ENCODE data around the gene RAE1. TPM values are rescaled to one million over a fixed set of nuclear protein-coding genes. Genes with fewer than 3 reads are reported as not detected.

The RAE1 gene
- total and polyA plus RNA-seq, 12 donors = 8.8 to 46.9 (median 22.5) TPM

DNA sequence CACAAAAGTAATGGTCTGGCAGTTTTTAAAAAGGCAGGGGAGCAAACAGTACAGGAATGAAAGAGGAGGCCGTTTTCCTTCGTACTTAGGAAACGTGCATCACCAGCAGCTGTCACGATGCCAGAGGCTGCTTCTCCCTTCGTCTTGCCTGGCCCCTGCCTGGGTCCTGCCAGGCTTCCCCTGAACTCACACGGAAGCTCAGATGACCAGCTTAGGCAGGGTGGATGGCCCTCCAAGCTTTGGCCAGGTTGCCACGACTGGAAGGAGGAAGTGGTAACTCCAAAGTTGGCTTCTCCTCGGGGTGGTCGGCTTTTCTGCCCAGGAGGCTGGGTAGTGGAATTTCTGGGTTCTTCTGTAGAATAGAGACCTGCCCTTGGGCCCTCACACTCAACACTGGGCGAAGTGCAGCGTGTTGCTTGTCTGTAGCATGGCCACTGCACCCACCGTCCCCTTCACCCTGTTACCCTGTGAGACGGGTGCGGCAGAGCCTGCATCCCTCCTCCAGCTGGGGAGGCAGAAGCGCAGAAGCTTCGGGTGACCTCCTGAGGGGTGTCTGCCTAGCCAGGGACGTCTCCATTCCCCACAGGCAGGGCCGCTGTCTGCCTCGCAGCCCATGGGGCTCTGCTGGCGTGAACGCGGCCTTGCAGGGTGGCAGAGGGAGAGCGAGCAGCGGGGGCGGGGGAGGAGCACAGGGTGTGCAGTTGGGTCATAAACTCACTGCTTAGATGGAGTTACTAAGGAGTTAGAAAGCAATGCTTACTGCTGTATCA, 21.7 kb downstream of the RAE1 start:
- WGBS, 4 donors = 83 to 88% (median 85%) methylated on average over 16 to 25 of the region's 25 CpGs
- TF ChIP-seq, protein P1, sequence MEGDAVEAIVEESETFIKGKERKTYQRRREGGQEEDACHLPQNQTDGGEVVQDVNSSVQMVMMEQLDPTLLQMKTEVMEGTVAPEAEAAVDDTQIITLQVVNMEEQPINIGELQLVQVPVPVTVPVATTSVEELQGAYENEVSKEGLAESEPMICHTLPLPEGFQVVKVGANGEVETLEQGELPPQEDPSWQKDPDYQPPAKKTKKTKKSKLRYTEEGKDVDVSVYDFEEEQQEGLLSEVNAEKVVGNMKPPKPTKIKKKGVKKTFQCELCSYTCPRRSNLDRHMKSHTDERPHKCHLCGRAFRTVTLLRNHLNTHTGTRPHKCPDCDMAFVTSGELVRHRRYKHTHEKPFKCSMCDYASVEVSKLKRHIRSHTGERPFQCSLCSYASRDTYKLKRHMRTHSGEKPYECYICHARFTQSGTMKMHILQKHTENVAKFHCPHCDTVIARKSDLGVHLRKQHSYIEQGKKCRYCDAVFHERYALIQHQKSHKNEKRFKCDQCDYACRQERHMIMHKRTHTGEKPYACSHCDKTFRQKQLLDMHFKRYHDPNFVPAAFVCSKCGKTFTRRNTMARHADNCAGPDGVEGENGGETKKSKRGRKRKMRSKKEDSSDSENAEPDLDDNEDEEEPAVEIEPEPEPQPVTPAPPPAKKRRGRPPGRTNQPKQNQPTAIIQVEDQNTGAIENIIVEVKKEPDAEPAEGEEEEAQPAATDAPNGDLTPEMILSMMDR (IDR thresholded peaks at IDR 0.05) = no peak
- TF ChIP-seq POLR2A (IDR thresholded peaks at IDR 0.05) = no peak
- peaks cover 0 to 91% of the 10 kb centered on the region in 2 donors for H3K36me3 ChIP-seq (replicated peaks in 1 of 2)
- intact Hi-C loops (cut with DNase I) = no loop called here
- H3K4me1 ChIP-seq (replicated peaks in 1 of 2) = peaks cover 0 to 4% of the 10 kb centered on the region in 2 donors
- H3K27ac ChIP-seq = no peak overlapping the region
- no peaks in the 10 kb centered on the region for H3K9me3 ChIP-seq (replicated peaks in 1 of 3)
- H3K27me3 ChIP-seq = no peaks in the 10 kb centered on the region
- H3K4me3 ChIP-seq = no peak overlapping the region
- DNase-seq = no peak

DNA sequence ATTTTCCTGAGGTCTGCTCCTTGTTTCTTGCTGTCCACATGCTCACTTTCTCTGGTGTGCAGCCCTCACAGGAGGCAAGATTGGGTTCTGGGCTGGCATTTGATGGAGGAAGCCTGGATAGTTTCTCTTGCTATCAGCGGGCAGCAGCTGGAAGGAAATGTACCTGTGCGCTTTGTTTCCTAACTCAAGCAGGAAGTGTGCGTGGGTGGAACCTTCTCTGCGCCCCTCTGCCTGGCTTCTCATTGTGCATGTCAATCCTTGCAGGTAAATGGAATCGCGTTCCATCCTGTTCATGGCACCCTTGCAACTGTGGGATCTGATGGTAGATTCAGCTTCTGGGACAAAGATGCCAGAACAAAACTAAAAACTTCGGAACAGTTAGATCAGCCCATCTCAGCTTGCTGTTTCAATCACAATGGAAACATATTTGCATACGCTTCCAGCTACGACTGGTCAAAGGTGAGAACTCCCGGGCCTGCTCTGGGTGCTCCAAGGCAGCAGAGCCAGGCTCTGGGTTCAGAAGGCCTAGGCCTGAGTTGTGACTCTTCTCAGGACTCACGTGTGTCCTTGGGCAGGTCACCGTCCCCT, 23.4 kb downstream of the RAE1 start:
- H3K4me3 ChIP-seq = no peak overlapping the region
- DNase-seq = no peak
- peak overlapping the region in 1 of 5 donors; percentile 84 for H3K27ac ChIP-seq
- TF ChIP-seq, protein P1 (IDR thresholded peaks at IDR 0.05) = no peak
- no peak for TF ChIP-seq POLR2A (IDR thresholded peaks at IDR 0.05)
- 74 to 78% (median 76%) methylated on average over 10 to 12 of the region's 12 CpGs for WGBS, 4 donors
- peaks cover 0 to 87% of the 10 kb centered on the region in 2 donors for H3K36me3 ChIP-seq (replicated peaks in 1 of 2)
- H3K4me1 ChIP-seq (replicated peaks in 1 of 2) = peaks cover 0 to 4% of the 10 kb centered on the region in 2 donors
- no peaks in the 10 kb centered on the region for H3K9me3 ChIP-seq (replicated peaks in 1 of 3)
- no peaks in the 10 kb centered on the region for H3K27me3 ChIP-seq
- intact Hi-C loops (cut with DNase I) = no loop called here

DNA sequence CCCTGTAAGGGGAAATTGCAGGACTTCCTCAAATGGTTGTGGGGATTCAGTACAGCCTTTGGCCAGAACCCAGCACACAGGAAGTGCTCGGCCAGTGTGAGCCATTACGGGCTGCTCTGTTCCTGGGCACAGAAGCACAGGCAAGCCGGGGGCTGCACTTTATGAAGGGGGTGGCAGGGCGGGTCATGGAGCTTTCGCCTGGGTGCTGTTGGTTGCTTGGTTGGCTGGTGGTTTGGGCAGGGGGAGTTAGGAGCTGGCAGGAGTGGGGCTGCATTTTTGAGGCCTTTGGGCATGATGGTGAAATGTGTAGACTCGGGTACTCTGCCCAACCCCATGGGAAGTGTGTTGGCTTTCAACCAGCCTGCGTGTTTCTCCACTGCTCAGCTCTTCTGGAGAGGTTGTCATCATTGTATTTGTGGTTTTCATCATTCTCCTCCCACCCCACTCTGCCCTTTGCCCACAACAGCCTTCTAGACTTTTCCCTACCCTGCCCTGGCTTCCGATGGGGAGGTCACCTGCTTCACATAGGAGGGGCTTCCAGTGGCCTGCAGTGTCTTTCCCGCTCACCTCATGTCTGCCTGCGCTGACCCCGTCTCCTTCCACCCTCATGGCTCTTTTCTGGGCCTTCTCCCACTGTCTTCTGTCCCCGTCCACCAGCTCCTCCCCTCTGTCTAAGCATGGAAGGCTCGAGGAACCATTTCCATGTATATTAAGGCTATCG, 24.0 kb downstream of the RAE1 start:
- WGBS, 4 donors = 78 to 86% (median 83%) methylated on average over 11 to 14 of the region's 14 CpGs
- Histone ChIP-seq H3K27ac (peak overlapping the region in 2 of 5 donors; percentile 57 to 84), H3K4me3 (no peak overlapping the region), H3K36me3 (replicated peaks in 1 of 2) (peaks cover 0 to 85% of the 10 kb centered on the region in 2 donors), H3K4me1 (replicated peaks in 1 of 2) (peaks cover 0 to 4% of the 10 kb centered on the region in 2 donors), H3K9me3 (replicated peaks in 1 of 3) (no peaks in the 10 kb centered on the region), H3K27me3 (no peaks in the 10 kb centered on the region)
- TF ChIP-seq, protein P1 (IDR thresholded peaks at IDR 0.05) = no peak
- no peak for TF ChIP-seq POLR2A (IDR thresholded peaks at IDR 0.05)
- peak in 5 of 7 donors; percentile 36 to 59 (median 53) for DNase-seq
- intact Hi-C loops (cut with DNase I) = no loop called here

DNA sequence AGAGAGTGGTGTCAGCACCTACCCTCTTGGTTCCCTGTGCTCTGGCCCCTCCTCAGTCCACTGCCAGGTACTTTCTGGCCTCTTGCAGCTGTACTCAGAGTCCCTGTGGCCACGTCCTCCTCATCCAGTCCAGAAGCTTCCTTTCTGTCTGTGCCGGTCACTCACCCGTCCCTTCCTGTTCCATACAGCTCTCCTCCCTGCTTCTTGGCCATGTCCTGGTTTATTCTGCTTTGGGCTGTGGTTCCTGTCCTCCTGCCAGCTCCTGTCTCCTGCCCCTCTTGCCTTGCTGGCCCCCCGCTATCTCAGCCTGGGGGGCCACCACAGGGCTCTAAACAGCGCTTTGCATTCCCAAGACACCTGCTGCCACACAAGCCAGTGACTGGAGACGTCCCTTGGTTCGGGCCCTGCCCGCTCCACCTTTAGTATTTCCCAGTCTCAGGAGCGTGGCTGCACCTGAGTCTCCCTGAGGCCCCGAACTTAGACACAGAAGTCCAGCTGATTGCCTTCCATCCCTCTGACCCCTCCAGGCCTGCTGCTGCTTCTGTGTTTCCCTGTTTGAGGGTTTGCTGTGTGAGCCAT, 24.7 kb downstream of the RAE1 start:
- no peaks in the 10 kb centered on the region for H3K27me3 ChIP-seq
- no peaks in the 10 kb centered on the region for H3K9me3 ChIP-seq (replicated peaks in 1 of 3)
- H3K27ac ChIP-seq = peak overlapping the region in 2 of 5 donors; percentile 57 to 84
- TF ChIP-seq, protein P1 (IDR thresholded peaks at IDR 0.05) = no peak
- no peak for TF ChIP-seq POLR2A (IDR thresholded peaks at IDR 0.05)
- H3K4me1 ChIP-seq (replicated peaks in 1 of 2) = peaks cover 0 to 4% of the 10 kb centered on the region in 2 donors
- no peak overlapping the region for H3K4me3 ChIP-seq
- peak in 1 of 7 donors; percentile 50 for DNase-seq
- peaks cover 0 to 79% of the 10 kb centered on the region in 2 donors for H3K36me3 ChIP-seq (replicated peaks in 1 of 2)
- 79 to 89% (median 87%) methylated on average over 10 of the region's 10 CpGs for WGBS, 4 donors
- intact Hi-C loops (cut with DNase I) = no loop called here
